Neural progenitor cell (in vitro differentiated cells): ENCODE data around the gene JDP2.

ENCODE experiments used
- EZH2 ChIP-seq: fragments of 200-600 bp; sonication (generic); IDR thresholded peaks from 2 replicates; pipeline ENCODE4 v1.6.1; 2017; ENCODE audit warnings: antibody characterized with exemption, mild to moderate bottlenecking, moderate library complexity
- EZH2phosphoT487 ChIP-seq: fragments of 200-600 bp; sonication (generic); IDR thresholded peaks from 2 replicates; pipeline ENCODE4 v1.6.1; 2017; ENCODE audit warnings: antibody characterized with exemption
- TF ChIP-seq, protein P1 (sequence below): fragments of 200-600 bp; sonication (generic); IDR thresholded peaks from 2 replicates; pipeline ENCODE4 v1.5.1; 2017; ENCODE audit warnings: antibody characterized with exemption, mild to moderate bottlenecking

DNA sequence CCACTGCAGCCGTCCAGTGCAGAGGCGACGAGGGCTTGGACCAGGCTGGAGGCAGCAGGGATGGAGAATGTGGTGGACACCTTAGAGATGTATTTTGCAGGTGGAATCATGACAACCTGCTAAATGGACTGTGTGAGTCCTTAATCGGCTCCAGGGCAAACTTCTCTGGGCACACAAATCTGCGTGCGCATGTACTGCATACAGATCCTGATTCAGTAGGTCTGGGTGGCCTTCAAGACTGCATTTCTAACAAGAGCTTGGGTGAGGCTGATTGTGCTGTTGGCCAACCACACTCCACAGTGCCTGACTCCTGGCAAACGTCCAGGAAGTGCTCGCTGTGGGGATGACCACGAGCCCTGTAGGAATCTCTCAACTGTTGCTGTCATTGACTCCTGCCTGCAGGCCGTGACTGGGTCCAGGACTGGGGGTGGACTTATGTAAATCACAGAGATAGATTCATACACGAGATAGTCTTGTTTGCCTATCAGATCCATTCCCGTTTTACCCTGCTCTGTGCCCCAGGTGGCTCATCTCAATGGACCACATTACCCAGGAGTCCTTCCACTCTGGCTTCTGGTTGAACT lies 27.2 kb downstream of the JDP2 start:
- TF ChIP-seq, protein P1, sequence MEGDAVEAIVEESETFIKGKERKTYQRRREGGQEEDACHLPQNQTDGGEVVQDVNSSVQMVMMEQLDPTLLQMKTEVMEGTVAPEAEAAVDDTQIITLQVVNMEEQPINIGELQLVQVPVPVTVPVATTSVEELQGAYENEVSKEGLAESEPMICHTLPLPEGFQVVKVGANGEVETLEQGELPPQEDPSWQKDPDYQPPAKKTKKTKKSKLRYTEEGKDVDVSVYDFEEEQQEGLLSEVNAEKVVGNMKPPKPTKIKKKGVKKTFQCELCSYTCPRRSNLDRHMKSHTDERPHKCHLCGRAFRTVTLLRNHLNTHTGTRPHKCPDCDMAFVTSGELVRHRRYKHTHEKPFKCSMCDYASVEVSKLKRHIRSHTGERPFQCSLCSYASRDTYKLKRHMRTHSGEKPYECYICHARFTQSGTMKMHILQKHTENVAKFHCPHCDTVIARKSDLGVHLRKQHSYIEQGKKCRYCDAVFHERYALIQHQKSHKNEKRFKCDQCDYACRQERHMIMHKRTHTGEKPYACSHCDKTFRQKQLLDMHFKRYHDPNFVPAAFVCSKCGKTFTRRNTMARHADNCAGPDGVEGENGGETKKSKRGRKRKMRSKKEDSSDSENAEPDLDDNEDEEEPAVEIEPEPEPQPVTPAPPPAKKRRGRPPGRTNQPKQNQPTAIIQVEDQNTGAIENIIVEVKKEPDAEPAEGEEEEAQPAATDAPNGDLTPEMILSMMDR: no peak
- no peak for TF ChIP-seq EZH2phosphoT487
- TF ChIP-seq EZH2: no peak
